Activated CD4-positive, alpha-beta T cell treated with anti-CD3 and anti-CD28 coated beads, Interleukin-2, amount 50 U/mL, for 24 hours (primary cell): Measurements from ENCODE around the gene INPP5D.
"Not testable (repeated sequence)": the region's sequence is repeated elsewhere in the genome, so short reads cannot be mapped to it uniquely, and the experiment has no call there.

Experiments used
- DNase-seq, 2 donors: peaks; one replicate each; pipeline ENCODE4 v3.0.0-alpha.2; 2020; ENCODE audit warnings: low read depth in 1 of 2, low spot score in 1 of 2

Gene INPP5D

GRCh38 chr2:233052517-233052916 lies 7.6 kb upstream of the INPP5D start:
- DNase-seq, result not testable (repeated sequence)

DNA sequence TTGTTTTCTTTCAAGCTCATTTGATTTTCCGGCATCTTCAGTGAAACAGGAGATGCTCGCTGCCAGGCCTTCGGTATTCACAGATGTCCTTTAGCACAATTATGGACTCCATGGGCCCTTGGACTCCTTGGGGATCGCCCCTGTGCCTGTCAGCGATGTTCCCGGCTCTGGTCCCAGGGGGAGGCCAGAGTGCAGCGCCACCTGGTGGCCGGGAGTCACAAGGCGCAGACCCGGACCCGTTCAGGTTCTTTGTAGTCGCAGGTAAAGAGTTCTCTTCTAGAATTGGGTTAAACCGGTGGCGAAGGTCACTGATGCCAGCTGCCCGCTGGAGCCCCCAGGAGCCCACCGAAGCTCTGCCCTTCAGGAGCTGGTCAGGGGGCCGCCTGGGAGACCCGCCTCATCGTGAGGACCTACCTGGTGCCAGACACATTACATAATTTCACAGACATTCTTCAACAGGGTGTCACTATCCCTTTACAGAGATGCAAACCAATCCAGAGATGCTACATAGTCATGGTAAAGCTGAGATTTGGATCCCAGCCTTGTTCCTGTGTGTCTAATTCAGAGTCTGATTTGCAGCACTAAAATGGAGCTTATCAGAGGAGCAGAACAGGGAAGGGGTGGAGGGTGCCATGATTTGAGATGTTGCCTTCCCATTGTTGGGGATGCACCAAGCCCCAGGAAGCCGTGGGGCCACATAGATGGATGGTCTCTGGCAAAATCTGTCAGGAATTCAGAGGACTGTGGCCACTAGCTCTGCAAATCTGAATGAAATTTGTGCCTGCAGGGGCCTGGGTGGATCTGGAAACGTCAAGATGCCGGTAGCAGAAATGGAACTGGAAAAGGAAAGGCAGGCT lies 6.0 kb upstream of the INPP5D start:
- DNase-seq, result peak; percentile 62 to 67

GRCh38 chr2:233055362-233055761 lies 4.8 kb upstream of the INPP5D start:
- no peak for DNase-seq

DNA sequence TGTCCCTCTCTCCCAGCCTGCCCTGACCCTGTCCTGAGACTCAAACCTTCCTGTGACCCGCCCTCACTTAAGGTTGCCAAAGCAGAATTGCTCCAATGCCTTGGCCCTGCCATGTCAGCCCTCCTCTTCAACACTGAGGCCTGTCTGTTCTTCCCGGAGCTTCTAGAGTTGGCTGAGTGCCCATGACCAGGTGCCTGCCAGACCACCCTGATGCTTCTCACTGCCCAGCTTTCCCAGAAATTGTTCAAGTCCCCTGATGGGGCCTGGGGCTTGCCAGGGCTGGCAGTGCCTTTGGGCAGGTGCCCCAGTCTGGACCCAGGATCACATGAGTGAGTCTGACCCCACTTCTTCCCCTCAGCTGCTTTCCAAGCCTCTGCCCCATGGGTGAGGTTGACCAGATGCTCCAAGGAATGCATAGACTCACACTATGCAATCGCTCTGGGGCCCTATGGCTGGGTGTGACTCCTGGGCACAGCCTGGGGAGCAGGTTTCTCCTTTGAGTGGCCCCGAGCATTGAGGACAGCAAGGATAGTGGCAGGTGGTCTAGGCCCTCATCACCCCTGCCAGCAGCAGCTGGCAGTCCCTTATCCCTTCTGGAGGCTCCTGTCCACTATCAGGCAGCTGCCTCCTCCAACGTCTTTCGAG lies 3.1 kb upstream of the INPP5D start:
- DNase-seq, result no peak

DNA sequence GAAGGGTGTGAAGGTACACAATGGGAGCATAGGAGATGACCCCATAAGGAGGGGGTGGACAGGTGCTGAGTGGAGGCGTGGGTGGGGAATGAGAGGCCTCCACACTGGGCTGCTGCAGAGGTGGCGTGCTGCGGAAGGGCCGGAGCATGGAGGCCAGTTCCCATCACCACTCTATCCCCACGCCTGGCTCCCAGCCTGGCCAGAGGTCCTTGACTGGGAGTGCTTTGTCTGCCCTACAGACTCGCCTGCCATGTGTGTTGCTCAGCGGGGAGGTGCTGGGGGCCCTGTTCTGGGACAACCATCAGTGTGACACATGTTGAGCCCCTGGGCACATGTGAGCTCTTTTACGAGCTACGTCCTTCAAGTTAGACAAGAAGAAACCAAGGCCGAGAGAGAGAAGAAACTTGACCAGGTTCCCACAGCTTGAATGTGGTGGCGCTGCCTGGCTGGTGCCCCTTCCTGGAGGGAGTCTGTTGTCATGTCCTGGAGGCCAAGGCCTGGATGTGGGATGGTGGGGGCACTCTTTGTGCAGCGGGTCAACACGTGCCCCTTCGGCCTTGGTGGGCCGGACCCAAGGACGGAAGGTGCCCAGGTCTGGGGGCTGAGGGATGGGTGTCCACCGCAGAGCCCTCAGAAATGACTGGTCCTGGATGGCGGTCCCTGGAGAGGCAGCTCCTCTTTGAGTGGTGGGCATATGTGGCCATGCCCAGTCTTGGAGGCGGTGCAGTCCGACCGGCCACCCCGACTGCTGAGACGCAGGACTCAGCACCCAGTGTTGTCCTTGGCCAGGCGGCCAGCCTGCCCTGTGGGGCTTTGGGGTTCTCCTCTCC lies 1.2 kb upstream of the INPP5D start:
- DNase-seq, result no peak

DNA sequence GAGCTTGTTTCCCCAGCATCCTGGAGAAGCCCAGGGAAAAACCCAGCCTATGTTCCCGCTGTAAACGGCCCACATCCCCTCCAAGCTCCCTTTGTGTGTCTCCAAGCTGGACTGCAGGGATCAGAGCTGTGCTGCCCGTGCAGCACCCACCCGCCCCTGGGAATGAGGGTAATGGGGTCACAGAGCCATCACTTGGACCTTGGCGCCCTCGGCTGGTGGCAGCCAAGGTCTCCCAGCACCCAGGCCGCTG lies 670 bp upstream of the INPP5D start:
- no peak for DNase-seq

DNA sequence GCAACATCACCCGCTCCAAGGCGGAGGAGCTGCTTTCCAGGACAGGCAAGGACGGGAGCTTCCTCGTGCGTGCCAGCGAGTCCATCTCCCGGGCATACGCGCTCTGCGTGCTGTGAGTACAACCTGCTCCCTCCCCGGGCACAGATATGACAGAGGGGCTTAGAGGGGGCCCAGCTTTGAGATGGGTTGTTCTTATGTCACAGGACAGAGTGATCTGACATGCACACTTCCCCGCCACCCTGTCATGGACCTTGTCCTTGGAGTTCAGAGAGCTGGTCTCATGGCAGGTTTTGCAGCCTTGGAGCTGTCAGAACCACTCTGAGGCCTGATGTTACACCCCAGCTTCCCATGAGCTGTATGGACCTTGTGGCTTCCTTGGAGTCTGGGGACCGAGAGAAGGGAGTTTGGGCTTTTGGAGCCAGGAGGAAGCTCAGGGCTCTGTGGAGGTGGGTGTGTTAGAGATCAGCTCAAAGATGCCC lies 398 bp downstream of the INPP5D start:
- no peak for DNase-seq

GRCh38 chr2:233060980-233061590 lies 943 bp downstream of the INPP5D start:
- no peak for DNase-seq

DNA sequence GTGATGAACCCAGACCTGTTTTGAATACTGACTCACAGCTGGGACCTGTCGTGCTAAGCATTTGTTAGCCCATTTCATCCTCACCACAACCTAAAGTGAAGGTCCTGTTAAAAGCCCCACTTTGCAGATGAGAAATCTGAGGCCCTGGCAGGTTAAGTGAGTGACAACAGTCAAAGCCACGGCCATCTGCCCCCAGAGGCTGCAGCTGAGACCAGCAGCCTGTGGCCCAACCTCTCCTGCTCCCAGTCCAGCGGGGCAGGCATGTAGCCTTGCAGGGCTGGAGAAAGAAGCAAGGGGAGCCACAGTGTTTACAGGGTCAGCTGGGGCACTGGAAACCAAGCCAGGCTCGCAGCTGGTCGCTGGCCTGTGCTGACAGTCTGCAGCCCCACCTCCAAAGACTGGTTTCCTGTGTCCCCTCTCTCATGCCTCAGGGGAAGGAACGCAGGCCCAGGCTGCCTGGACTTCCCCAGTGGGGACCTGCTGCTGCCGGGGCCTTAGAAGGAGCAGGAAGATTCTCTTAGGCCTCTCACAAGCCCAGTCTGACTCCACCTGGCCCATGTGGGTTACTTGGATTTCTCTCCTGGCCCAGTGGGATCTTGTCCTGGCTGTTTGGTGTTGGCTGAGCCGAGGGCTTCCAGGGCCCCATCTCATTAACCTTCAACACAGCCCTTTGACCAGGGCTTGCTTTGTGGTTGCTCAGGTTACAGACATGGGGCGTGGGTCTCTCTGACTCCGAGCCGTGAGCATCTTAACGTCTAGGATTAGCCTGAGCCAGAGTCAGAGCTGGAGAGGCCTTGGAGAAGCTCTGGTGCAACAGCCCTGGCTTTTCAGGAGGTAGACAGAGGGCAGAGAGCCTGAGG lies 1.7 kb downstream of the INPP5D start:
- DNase-seq, result no peak

DNA sequence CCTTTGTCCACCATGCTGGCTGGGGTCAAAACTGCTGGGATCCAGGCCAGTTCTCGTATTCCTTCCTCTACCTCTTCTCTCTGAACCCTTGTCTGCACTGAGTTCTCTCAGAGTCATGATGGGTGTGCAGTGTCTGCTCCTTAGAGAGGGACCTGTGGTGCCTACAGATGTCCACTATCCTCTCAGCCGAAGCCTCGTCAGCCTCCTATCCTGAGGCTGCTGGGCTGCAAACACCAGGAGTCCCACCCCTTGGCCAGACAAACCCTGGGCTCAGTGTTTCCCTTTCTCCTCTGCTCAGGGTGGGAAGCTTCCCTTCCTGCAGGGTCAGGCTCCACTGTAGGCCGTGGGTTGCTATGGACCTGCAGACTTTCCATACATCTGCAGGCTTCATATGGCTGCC lies 2.3 kb downstream of the INPP5D start:
- DNase-seq, result no peak

DNA sequence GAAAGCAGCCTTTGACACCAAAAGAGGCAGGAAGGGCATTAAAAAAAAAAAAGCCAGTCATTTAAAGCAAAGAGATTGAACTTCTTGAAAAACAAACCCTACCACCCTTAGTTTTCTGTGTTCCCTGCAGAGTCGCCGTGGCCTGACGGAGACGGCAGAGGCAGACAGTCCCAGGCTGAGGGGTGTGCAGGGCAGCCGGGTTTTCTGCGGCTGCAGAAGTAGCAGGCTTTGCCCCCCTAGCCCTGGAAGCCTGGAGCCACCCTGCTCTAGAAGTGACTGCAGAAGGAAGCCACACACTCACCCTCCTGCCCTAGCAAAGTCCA lies 2.8 kb downstream of the INPP5D start:
- no peak for DNase-seq

GRCh38 chr2:233063269-233063975 lies 3.3 kb downstream of the INPP5D start:
- DNase-seq, result no peak

DNA sequence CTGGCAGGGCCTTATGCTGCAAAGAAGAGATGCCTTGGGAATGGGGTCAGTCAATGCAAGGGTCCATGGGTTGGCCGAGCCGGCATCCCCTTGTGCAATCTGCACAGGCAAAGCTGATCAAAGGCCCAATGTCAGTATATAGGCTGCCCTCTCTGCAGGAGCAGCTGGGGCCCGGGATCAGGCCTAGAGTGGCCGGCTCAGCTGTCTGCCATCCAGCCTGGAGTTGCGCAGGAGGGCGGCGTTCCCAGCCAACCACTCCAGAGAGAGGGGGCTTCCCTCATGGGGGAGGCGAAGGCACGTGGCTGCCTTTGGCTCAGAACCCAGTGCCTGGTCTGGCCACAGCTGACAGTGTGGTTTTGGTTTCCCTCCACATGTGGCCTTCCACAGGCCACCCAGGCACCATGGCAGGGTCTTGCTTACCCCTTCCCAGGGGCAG lies 3.9 kb downstream of the INPP5D start:
- no peak for DNase-seq

GRCh38 chr2:233064530-233065199 lies 4.5 kb downstream of the INPP5D start:
- DNase-seq, result no peak

GRCh38 chr2:233065200-233065589 lies 5.1 kb downstream of the INPP5D start:
- not testable (repeated sequence) for DNase-seq

- DNase-seq, result no peak
These were observed 5.9 kb downstream of the INPP5D start for GRCh38 chr2:233065954-233066470.

DNA sequence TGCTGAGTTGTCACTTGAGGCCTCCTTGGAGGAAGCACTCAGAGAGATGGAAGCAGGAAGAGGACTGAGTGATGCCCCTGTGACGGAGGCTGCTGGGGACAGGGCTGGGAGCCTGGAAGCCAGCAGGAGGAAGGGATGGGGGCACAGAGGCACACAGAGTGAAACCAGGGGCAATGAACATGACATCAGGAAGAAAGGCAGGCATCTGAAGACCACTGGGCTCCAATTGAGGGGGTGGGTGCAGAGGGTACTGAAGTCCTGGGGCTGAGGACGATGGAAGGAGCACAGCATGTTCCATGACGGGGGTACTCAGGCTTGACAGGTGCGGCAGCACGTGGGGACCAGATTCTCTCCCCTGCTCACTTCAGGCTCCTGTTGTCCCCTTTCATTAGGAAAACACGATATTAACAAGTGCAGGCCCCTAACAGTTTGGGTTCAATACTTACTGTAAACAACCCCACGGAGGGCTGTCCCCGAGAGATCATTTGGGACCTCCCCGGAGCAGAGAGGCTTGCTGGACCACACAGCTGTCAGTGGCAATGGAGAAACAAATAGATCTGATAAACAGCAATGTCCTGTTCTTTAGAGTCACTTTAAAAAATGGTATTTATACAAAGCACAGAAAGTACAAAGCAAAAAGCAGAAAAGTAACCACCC lies 8.7 kb downstream of the INPP5D start:
- DNase-seq, result no peak

DNA sequence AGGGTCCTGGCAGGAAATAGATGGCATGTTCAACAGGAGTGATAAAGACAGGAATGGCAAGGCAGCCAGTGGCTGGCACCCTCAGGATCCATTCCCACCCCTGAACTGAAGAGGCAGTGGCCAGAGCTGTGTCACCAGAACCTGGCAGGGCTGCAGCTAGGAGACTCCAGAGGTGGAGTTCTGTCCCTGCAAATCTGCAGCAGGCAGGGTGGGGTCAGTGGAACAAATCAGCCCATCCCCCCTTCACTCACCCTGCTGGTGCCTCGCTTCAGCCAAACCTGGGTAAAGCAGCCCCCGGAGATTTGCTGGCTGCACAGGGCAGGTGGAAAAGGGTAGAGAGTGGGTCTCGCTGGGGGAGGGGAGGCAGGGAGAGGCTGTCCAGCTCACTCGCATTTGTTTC lies 12.7 kb downstream of the INPP5D start:
- no peak for DNase-seq

- DNase-seq, result no peak
These were observed 14.0 kb downstream of the INPP5D start for GRCh38 chr2:233074106-233074505.
